Mucosa of descending colon (tissue), 3 donors: ENCODE measurements around the gene MAPKBP1. TPM values are rescaled to one million over a fixed set of nuclear protein-coding genes. Genes with fewer than 3 reads are reported as not detected.
A peak's percentile ranks its signal among the peaks of the same experiment; 100 is the strongest.

ENCODE experiments used
- ATAC-seq: fragments of 200-7000 bp; cut with Tn5 transposase; one replicate; pipeline ENCODE4 v1.9.1; 2020; ENCODE audit warnings: mild to moderate bottlenecking, moderate library complexity
- DNase-seq, 3 donors: peaks; one replicate each; pipeline ENCODE4 v3.0.0-alpha.2; 2020
- H3K36me3 ChIP-seq: fragments of 200-600 bp; one replicate; pipeline ENCODE4 v1.8.0; 2021; ENCODE audit warnings: low read depth, mild to moderate bottlenecking
- H3K4me1 ChIP-seq: fragments of 200-600 bp; one replicate; pipeline ENCODE4 v1.8.0; 2021; ENCODE audit warnings: low read depth, mild to moderate bottlenecking
- H3K4me3 ChIP-seq: fragments of 200-600 bp; one replicate; pipeline ENCODE4 v1.8.0; 2021; ENCODE audit warnings: mild to moderate bottlenecking
- H3K9me3 ChIP-seq: fragments of 200-600 bp; one replicate; pipeline ENCODE4 v1.8.0; 2021; ENCODE audit warnings: mild to moderate bottlenecking
- CTCF ChIP-seq: fragments of 200-600 bp; IDR thresholded peaks from one replicate; pipeline ENCODE4 v1.8.0; 2022; ENCODE audit warnings: antibody characterized with exemption, mild to moderate bottlenecking
- intact Hi-C, 2 donors: fragments of 100-400 bp; cut with DNase I in 1 of 2; cut with micrococcal nuclease in 1 of 2; formaldehyde crosslinking; loops; one replicate each; pipeline versions ENCODE4 v1.11.0 to v1.11.1; 2022; cut with DNase I, micrococcal nuclease
- total RNA-seq, 3 donors: library from RNA; stranded (reverse); fragmentation: NEBNext Ultra II Directional in 2 of 3; extraction: Animal tissue kit (Norgen Biotek cat#: 25700) in 2 of 3; gene quantifications; one replicate each; pipeline versions ENCODE4 v1.2.1 to v1.2.4, GENCODE V29; 2021 to 2023
- donor health status: DM: no; HTN: no; CAD: no; lungs with moderate emphysema.
- donor health status: DM: no; HTN: no; CAD: no.
- donor health status: DM: no; HTN: yes; CAD: no.

MAPKBP1 gene
- total RNA-seq, 3 donors from 2014 or later: 15.2 to 35.5 (median 16.0) TPM

GRCh38 chr15:41825145-41825544, 50.9 kb downstream of the MAPKBP1 start:
- intact Hi-C loops: no loop called here
- DNase-seq (no peak), ATAC-seq (no peak)
- Histone ChIP-seq H3K36me3 (peaks cover 3% of the 10 kb centered on the region), H3K4me3 (no peak overlapping the region), H3K4me1 (peaks cover 9% of the 10 kb centered on the region), H3K9me3 (no peaks in the 10 kb centered on the region)
- TF ChIP-seq CTCF: no peak

- Histone ChIP-seq H3K9me3 (no peaks in the 10 kb centered on the region), H3K4me3 (no peak overlapping the region), H3K36me3 (peaks cover 3% of the 10 kb centered on the region), H3K4me1 (peaks cover 13% of the 10 kb centered on the region)
- intact Hi-C loops: no loop called here
- DNase-seq: no peak
- TF ChIP-seq CTCF: no peak
- no peak for ATAC-seq
These were observed 51.6 kb downstream of the MAPKBP1 start for GRCh38 chr15:41825572-41826535.

GRCh38 chr15:41827290-41827879, 53.1 kb downstream of the MAPKBP1 start:
- peaks cover 3% of the 10 kb centered on the region for H3K36me3 ChIP-seq
- peaks cover 13% of the 10 kb centered on the region for H3K4me1 ChIP-seq
- no peak overlapping the region for H3K4me3 ChIP-seq
- no peak for TF ChIP-seq CTCF
- intact Hi-C loops: no loop called here
- DNase-seq (peak in 1 of 3 donors; percentile 59), ATAC-seq (peak; percentile 20)
- no peaks in the 10 kb centered on the region for H3K9me3 ChIP-seq

- H3K36me3 ChIP-seq: no peaks in the 10 kb centered on the region
- intact Hi-C loops: no loop called here
- no peaks in the 10 kb centered on the region for H3K9me3 ChIP-seq
- DNase-seq: peak; percentile 97 to 98 (median 98)
- TF ChIP-seq CTCF: no peak
- H3K4me1 ChIP-seq: peaks cover 13% of the 10 kb centered on the region
- peak; percentile 98 for ATAC-seq
- peak within 1 kb of the TSS; percentile 50 for H3K4me3 ChIP-seq
These were observed 53.9 kb downstream of the MAPKBP1 start, which contains the start of gene JMJD7 for GRCh38 chr15:41827880-41828806. Gene JMJD7, plus strand, starts transcription at chr15:41828092. Its CDS starts 33 bp downstream, at chr15:41828125.

- H3K36me3 ChIP-seq: no peaks in the 10 kb centered on the region
- no peak overlapping the region for H3K4me3 ChIP-seq
- DNase-seq (no peak), ATAC-seq (no peak)
- intact Hi-C loops: no loop called here
- TF ChIP-seq CTCF: no peak
- no peaks in the 10 kb centered on the region for H3K9me3 ChIP-seq
- H3K4me1 ChIP-seq: peaks cover 13% of the 10 kb centered on the region
These were observed 54.5 kb downstream of the MAPKBP1 start for GRCh38 chr15:41828807-41829141.
